ENCODE measurements around the gene AKAP7. TPM values are rescaled to one million over a fixed set of nuclear protein-coding genes. Genes with fewer than 3 reads are reported as not detected.

AKAP7 gene
- total and polyA plus RNA-seq, 3 donors from 2014 or later, result 16.5 to 32.4 (median 29.3) TPM

DNA sequence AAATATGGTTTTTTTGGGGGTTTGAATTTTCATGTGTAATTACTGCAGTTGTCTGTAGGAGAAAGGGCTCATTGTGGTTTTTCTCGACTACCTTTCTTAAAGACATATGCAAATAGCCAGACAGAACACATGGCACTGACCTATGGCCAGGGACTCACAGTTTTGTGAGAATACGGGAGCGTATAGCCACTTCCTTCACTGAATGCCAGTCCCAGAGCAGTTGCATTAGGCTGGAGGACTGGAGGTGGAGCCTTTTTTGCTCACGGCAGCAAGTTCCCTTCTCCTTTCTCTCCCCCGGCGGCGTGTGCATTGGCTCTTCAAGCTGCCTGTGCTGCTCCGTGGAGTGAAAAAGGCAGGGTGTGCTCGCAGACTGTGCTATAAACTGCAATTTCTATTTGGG is 114.9 kb downstream of the AKAP7 start:
- Histone ChIP-seq H3K9me3 (no peaks in the 10 kb centered on the region), H3K36me3 (ENCODE audit: low read depth, missing control alignments) (no peaks in the 10 kb centered on the region), H3K4me1 (peaks cover 21% of the 10 kb centered on the region), H3K27me3 (no peaks in the 10 kb centered on the region), H3K27ac (no peak overlapping the region), H3K4me3 (no peak overlapping the region)
- intact Hi-C loops (cut with DNase I; ENCODE audit: low total_unique reads), result no loop called here
- peak; percentile 72 for DNase-seq
- 16 to 30% methylated on average over 6 to 9 of the region's 9 CpGs for WGBS, 2 donors
- TF ChIP-seq, protein P1, sequence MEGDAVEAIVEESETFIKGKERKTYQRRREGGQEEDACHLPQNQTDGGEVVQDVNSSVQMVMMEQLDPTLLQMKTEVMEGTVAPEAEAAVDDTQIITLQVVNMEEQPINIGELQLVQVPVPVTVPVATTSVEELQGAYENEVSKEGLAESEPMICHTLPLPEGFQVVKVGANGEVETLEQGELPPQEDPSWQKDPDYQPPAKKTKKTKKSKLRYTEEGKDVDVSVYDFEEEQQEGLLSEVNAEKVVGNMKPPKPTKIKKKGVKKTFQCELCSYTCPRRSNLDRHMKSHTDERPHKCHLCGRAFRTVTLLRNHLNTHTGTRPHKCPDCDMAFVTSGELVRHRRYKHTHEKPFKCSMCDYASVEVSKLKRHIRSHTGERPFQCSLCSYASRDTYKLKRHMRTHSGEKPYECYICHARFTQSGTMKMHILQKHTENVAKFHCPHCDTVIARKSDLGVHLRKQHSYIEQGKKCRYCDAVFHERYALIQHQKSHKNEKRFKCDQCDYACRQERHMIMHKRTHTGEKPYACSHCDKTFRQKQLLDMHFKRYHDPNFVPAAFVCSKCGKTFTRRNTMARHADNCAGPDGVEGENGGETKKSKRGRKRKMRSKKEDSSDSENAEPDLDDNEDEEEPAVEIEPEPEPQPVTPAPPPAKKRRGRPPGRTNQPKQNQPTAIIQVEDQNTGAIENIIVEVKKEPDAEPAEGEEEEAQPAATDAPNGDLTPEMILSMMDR (IDR thresholded peaks at IDR 0.05), result no peak
- no peak for TF ChIP-seq POLR2A (IDR thresholded peaks at IDR 0.05)

DNA sequence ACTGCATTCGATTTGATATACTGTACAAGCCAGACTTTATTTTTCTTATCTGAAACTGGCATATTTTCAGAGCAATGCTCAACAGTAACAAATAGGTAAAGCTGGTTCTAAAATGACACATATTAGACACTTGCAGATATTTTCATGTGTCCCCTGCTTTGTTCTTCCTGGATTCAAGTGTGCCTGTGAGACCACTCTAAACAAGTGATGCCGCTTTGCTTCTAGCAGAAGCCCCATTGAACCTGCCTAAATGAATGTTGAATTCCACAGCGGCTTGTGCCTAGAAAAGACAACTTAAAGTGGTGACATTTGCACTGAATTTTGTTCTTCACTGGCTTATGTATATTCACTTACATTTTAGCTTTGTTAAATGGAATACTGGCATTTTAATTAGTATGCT is 115.7 kb downstream of the AKAP7 start:
- DNase-seq, result no peak
- TF ChIP-seq POLR2A (IDR thresholded peaks at IDR 0.05), result no peak
- TF ChIP-seq, protein P1 (IDR thresholded peaks at IDR 0.05), result no peak
- Histone ChIP-seq H3K27ac (no peak overlapping the region), H3K9me3 (no peaks in the 10 kb centered on the region), H3K36me3 (ENCODE audit: low read depth, missing control alignments) (no peaks in the 10 kb centered on the region), H3K4me1 (peaks cover 21% of the 10 kb centered on the region), H3K27me3 (no peaks in the 10 kb centered on the region), H3K4me3 (no peak overlapping the region)
- intact Hi-C loops (cut with DNase I; ENCODE audit: low total_unique reads), result no loop called here
- 34 to 50% methylated on average over 3 of the region's 3 CpGs for WGBS, 2 donors

DNA sequence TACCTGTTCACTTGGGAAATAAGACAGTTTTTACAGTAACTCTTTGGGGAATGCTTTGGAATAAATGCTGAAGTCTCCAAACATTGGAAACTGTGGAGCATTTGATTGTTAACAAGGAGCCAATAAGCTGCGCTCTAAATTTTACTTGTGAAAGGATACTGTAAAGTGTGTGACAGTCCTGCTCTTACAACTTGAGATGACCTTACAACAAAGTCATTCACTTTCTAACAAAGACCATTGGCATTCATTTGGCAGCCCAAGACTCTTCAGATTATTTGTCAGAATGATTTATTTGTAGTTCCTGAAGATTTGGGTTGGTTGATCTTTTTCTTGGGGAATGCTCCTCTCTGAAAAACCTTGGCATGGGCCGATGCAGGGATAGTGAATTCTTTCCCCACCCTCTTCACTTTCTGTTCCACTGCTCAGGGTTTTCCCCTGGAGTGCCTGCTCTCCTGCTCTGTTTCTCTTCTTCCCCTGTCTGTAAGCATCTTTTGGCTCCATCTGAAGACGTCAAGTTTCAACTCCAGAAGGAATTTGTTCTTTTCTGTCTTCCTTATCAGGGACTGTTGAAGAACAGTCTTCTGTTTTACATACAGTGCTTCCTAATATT is 116.4 kb downstream of the AKAP7 start:
- Histone ChIP-seq H3K9me3 (no peaks in the 10 kb centered on the region), H3K4me1 (peaks cover 21% of the 10 kb centered on the region), H3K4me3 (no peak overlapping the region), H3K36me3 (ENCODE audit: low read depth, missing control alignments) (no peaks in the 10 kb centered on the region), H3K27ac (no peak overlapping the region), H3K27me3 (no peaks in the 10 kb centered on the region)
- no peak for TF ChIP-seq POLR2A (IDR thresholded peaks at IDR 0.05)
- TF ChIP-seq, protein P1 (IDR thresholded peaks at IDR 0.05), result no peak
- intact Hi-C loops (cut with DNase I; ENCODE audit: low total_unique reads), result no loop called here
- WGBS, 2 donors, result 42 to 45% methylated on average over 3 of the region's 3 CpGs
- no peak for DNase-seq

DNA sequence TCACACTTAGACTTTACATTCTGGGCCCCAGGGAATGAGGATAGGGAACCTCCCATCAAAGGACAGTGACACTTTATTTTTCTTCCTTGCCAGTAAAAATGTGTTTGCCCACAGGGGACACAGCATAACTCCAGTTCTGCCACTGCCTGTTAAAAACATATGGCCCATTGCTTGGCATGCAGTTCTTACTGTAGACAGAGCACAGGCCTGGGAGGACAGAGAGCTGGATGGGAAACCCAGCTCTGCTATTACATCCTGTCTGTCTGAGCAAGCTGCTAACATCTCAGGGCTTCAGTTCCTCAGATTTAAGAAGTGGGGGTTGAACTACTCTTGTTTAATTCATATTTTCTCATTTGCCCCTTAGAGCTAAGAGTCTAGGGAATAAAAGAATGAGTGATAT is 120.2 kb downstream of the AKAP7 start:
- no peaks in the 10 kb centered on the region for H3K9me3 ChIP-seq
- peaks cover 12% of the 10 kb centered on the region for H3K4me1 ChIP-seq
- no peaks in the 10 kb centered on the region for H3K36me3 ChIP-seq (ENCODE audit: low read depth, missing control alignments)
- intact Hi-C loops (cut with DNase I; ENCODE audit: low total_unique reads), result no loop called here
- TF ChIP-seq, protein P1 (IDR thresholded peaks at IDR 0.05), result no peak
- no peak for TF ChIP-seq POLR2A (IDR thresholded peaks at IDR 0.05)
- no peaks in the 10 kb centered on the region for H3K27me3 ChIP-seq
- H3K4me3 ChIP-seq, result no peak overlapping the region
- DNase-seq, result no peak
- H3K27ac ChIP-seq, result no peak overlapping the region

- H3K4me1 ChIP-seq, result peaks cover 10% of the 10 kb centered on the region
- H3K27me3 ChIP-seq, result no peaks in the 10 kb centered on the region
- no peaks in the 10 kb centered on the region for H3K36me3 ChIP-seq (ENCODE audit: low read depth, missing control alignments)
- no peak for DNase-seq
- no peak overlapping the region for H3K27ac ChIP-seq
- H3K4me3 ChIP-seq, result no peak overlapping the region
- 92 to 97% methylated on average over 2 of the region's 2 CpGs for WGBS, 2 donors
- no peaks in the 10 kb centered on the region for H3K9me3 ChIP-seq
- TF ChIP-seq POLR2A (IDR thresholded peaks at IDR 0.05), result no peak
- TF ChIP-seq, protein P1 (IDR thresholded peaks at IDR 0.05), result no peak
- intact Hi-C loops (cut with DNase I; ENCODE audit: low total_unique reads), result no loop called here
Measured at GRCh38 chr6:131255911-131256310, 120.6 kb downstream of the AKAP7 start.

Data from testis (tissue), 3 donors.